Stimulated activated CD4-positive, alpha-beta T cell treated with anti-CD3 and anti-CD28 coated beads, Interleukin-1b, Interleukin-23, amount 100 ng/mL, for 24 hours (primary cell): Measurements from ENCODE around the gene RBL2.
"Not testable (repeated sequence)": the region's sequence is repeated elsewhere in the genome, so short reads cannot be mapped to it uniquely, and the experiment has no call there.

ENCODE experiments used
- DNase-seq, 4 experiments: peaks; one replicate each; pipeline ENCODE4 v3.0.0-alpha.2; 2020; ENCODE audit warnings: low read depth in 4 of 4, low spot score in 1 of 4

Gene RBL2, protein sequence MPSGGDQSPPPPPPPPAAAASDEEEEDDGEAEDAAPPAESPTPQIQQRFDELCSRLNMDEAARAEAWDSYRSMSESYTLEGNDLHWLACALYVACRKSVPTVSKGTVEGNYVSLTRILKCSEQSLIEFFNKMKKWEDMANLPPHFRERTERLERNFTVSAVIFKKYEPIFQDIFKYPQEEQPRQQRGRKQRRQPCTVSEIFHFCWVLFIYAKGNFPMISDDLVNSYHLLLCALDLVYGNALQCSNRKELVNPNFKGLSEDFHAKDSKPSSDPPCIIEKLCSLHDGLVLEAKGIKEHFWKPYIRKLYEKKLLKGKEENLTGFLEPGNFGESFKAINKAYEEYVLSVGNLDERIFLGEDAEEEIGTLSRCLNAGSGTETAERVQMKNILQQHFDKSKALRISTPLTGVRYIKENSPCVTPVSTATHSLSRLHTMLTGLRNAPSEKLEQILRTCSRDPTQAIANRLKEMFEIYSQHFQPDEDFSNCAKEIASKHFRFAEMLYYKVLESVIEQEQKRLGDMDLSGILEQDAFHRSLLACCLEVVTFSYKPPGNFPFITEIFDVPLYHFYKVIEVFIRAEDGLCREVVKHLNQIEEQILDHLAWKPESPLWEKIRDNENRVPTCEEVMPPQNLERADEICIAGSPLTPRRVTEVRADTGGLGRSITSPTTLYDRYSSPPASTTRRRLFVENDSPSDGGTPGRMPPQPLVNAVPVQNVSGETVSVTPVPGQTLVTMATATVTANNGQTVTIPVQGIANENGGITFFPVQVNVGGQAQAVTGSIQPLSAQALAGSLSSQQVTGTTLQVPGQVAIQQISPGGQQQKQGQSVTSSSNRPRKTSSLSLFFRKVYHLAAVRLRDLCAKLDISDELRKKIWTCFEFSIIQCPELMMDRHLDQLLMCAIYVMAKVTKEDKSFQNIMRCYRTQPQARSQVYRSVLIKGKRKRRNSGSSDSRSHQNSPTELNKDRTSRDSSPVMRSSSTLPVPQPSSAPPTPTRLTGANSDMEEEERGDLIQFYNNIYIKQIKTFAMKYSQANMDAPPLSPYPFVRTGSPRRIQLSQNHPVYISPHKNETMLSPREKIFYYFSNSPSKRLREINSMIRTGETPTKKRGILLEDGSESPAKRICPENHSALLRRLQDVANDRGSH

DNA sequence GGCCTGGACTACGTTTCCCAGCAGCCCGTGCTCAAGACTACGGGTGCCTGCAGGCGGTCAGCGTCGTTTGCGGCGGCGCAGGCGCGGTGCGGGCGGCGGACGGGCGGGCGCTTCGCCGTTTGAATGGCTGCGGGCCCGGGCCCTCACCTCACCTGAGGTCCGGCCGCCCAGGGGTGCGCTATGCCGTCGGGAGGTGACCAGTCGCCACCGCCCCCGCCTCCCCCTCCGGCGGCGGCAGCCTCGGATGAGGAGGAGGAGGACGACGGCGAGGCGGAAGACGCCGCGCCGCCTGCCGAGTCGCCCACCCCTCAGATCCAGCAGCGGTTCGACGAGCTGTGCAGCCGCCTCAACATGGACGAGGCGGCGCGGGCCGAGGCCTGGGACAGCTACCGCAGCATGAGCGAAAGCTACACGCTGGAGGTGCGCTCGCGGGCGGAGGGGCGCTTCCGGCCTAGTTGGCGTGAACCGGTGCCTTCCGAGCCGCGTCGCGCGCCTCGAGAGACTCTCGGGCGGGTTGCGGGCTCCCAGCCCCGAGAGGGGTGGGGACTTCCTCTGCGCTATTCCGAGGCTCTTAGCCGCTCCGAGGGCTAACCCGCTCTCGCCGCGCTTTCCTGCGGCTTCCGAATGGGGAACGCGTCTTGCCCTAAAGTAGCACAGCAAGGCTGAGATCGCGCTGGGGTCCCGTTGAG is at the start of gene RBL2:
TSS of gene RBL2 (plus strand) at position 95 of the 689 bp plus-strand sequence. CDS start at position 181, 86 bp downstream.
- DNase-seq: peak; percentile 50 to 74 (median 68)

DNA sequence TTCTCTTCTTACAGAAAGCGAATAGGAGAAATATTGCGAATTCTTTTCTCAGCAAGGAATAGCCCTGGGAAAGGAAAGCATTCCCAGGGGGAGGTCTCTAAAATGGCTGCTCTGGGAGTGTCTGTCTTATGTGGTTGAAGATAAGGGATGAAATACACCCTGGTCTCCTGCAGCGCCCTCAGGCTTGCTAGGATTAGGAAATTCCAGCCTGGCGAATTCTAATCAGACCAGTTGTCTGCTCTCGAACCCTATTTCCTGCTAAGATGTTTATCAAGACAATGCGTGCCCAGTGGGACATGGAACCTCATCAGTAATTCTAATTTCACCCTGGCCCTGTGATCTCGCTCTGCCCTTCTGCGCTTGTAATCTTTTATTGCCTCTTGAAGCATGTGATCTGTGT is 49.7 kb upstream of the RBL2 start:
- not testable (repeated sequence) for DNase-seq

DNA sequence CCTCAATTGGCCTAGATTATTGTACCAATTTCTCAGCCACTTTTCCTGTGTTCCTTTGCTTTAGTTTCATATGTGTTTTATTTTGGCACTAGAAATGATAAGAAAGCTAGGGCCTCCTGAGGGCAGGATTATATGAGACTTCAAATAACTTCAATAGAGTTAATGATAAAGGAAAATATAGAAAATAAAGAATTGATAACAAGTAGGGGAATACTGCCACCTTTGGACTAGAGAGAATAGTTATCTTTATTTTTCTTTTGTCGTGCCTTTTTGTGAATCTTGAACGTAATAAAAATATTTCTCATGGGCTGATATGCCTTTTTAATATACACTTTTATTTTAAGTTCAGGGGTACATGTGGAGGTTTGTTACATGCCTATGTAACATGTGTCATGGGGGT is 29.3 kb upstream of the RBL2 start:
- DNase-seq: no peak

DNA sequence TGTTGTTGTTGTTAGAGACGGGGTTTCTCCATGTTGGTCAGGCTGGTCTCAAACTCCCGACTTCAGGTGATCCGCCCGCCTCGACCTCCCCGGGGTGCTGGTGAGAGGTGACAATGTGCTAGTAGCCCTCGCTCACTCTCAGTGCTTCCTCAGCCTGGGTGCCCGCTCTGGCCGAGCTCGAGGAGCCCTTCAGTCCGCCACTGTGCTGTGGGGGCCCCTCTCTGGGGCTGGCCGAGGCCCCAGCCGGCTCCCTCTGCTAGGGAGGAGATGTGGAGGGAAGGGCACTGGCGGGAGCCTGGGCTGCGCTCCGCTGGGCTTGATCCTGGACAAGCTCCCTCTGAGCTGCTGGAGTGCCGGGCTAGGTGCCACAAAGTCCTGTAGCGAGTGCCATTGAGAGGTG is 21.7 kb upstream of the RBL2 start:
- DNase-seq: no peak

DNA sequence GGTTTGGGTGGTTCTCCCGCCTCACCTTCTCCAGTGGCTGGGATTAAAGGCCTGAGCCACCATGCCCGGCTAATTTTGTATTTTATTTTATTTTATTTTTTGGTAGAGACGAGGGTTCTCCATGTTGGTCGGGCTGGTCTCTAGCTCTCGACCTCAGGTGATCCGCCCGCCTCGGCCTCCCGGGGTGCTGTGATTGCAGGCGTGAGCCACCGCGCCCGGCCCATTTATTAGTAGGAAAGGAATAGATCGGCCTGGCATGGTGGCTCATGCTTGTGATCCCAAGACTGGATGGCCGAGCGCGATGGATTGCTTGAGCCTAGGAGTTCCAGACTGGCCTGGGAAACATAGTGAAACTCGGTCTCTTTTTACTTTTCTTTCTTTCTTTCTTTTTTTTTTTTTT is 20.4 kb upstream of the RBL2 start:
- DNase-seq: no peak

DNA sequence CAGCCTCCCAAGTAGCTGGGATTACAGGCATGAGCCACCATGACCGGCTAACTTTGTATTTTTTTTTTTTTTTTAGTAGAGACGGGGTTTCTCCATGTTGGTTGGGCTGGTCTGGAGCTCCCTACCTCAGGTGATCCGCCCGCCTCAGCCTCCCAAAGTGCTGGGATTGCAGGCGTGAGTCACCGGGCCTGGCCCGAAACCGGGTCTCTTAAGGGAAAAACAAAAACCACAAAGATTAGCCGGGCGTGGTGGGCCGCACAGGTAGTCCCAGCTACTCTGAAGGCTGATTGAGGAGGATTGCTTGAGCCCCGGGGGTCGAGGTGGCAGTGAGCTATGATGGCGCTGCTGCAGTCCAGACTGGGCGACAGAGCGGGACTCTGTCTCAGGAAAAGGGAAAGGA is 19.9 kb upstream of the RBL2 start:
- no peak for DNase-seq

DNA sequence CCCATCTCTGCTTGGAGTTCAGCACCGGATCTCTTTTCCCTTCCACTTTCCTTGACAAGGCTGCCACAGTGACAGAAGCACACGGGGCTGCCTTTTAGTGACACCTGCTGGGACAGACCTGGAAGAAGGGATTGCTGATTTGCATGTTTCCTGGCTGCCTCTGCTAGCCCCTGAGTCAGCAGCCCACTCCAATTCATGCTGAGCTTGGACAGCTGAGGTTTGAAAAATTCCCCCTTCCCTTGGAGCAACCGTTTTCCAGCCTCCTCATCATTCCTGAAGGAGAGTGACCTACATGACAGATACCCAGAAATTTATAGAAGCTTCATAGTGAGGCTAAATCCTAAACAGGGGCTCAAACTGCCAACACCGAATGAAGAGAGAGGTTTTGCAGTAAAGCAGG is 18.8 kb upstream of the RBL2 start:
- no peak for DNase-seq

DNA sequence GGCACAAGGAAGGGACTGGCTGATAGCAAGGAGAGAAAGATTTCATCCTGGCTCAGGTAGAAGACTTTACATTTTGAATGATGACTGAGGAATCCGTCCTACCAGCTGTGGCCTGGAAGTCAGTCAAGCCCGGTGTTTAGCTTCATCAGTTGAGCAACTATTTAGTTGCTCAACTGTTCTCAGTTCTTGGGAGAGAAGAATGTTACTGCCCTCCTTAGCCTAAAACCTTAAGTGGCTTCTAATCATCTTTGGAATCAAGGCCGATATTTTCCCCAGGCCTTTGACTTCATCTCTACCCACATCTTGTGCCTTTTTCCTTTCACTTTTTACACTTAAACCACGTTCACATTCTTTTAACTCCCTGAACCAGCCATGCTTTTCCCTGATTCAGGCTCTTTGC is 17.3 kb upstream of the RBL2 start:
- DNase-seq: no peak

DNA sequence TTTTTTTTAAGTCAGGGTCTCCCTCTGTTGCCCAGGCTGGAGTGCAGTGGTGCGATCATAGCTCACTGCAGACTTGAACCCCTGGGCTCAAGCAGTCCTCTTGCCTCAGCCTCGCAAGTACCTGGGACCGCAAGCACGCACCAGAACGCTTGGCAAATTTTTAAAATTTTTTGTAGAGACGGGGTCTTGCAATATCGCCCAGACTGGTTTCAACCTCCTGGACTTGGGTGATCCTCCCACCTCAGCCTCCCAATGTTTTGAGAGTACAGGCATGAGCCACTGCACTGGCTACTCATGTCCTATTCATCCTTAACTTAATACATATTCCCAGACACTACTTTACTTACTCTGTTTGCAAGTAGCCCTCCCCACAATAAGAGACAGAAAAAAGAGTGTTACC is 16.3 kb upstream of the RBL2 start:
- no peak for DNase-seq

DNA sequence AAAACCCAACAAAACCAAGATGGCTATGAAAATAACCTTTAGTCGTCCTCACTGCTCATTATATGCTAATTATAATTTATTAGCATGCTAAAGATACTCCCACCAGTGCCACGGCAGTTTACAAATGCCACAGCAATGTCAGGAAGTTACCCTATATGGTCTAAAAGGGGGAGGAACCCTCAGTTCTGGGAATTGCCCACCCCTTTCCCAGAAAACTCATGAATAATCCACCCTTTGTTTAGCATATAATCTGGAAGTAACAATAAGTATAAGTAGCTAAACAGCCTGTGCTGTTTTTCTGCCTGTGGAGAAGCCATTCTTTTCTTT is 14.9 kb upstream of the RBL2 start:
- DNase-seq: not testable (repeated sequence)

DNA sequence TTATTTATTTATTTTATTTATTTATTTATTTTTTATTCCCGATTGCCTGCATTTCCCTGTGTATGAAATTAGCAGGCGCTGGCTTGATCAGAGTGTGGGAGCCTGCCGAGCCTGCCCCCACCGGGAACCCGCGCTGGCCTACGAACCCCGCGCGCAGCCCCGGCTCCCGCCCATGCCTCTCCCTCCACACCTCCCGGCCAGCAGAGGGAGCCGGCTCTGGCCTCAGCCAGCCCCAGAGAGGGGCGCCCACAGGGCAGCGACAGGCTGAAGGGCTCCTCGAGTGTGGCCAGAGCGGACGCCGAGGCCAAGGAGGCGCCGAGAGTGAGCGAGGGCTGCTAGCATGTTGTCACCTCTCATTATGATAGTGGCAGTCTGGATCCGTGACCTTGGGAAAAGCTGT is 13.0 kb upstream of the RBL2 start:
- DNase-seq: no peak

DNA sequence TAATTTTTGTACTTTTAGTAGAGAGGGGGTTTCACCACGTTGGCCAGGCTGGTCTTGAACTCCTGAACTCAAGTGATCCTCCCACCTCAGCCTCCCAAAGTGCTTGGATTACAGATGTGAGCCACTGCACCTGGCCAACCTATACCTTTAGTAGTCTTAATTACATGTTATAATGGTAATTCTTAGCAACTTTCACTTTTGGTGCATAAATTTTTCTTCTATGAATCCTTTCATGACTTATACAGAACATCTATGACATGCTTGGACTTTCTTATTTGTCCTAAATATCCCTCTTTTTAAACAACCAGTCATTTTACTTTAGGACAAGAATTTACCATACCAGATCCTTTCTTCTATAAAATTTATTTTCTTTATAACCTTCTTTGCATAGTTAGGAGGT is 10.3 kb upstream of the RBL2 start:
- not testable (repeated sequence) for DNase-seq

DNA sequence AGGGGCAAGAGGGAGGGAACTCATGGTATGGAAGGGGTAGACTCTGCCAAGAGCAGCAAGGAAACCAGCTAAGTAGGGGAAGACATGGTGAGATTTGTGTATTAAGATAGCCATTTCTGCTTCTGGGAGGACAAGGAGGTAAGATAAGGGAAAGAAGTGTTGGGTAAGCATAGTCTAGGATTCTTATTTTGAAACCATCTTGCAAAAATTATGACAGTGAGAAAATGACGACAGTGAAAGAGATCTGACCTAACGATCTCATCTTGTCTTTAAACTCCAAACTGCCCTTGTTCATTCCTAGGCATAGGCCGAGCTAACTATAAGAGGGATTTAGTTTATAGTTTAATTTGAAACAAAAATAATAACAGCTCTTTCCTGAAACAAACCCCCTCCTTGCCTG is 5.6 kb upstream of the RBL2 start:
- no peak for DNase-seq

DNA sequence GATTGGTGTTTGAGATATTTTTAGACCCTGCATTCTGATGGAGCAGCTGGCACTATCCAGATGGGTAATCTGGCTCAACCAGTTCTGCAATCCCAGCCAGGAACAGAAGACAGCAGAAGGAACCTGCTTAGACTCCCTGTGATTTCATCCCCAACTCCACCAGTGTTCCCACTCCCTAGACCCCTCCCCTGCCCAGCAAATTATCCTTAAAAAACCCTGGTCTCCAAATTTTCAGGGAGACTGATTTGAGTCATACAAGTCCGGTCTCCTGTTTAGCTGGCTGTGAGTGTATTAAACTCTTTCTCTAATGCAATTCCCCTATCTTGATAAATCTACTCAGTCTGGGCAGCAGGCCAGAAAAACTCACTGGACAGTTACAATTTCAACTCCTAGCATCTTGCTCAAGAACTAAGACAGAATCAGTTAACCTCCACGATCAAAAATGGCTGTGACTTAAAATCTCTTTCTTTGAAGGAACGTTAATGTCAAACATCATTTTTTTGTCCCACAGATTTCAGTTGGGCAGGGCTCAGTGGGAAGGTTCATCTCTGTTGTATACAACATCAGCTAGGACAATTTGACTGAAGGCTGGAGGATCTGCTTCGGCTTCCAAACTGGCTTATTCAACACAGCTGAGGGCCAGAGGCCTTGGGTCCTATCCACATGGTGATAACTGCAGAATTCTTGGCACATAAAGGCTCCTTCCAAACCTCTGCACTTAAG is 4.9 kb upstream of the RBL2 start:
- DNase-seq: no peak

DNA sequence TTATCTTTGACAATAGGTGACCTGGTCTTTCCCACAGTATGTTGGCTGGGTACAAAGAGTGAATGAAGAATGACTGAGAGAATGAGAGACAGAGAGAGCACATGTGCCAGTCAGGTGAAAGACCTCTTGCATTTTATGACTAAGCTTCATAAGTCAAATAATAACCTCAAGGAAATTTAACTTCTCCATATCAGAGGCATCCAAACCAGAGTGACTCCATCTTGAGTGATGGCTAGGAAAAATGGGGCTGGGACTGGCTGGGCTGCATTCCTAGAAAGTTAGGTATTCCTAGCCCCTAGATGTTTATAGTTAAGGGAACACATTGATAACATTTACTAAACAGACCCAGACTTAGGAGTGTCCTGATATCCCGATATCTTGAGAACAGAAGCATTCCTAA is 3.9 kb upstream of the RBL2 start:
- no peak for DNase-seq

DNA sequence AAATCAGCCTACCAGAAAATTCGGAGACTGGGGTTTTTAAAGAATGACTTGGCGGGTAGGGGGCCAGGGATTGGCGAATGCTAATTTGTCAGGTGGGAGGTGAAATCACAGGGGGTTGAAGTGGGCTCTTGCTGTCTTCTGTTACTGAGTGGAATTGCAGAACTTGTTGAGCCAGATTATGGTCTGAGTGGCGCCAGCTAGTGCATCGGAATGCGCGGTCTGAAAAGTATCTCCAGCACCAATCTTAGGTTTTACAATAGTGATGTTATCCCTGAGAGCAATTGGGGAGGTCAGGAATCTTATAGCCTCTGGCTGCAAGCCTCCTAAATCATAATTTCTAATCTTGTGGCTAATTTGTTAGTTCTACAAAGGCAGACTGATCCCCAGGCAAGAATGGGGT is 762 bp upstream of the RBL2 start:
- no peak for DNase-seq

DNA sequence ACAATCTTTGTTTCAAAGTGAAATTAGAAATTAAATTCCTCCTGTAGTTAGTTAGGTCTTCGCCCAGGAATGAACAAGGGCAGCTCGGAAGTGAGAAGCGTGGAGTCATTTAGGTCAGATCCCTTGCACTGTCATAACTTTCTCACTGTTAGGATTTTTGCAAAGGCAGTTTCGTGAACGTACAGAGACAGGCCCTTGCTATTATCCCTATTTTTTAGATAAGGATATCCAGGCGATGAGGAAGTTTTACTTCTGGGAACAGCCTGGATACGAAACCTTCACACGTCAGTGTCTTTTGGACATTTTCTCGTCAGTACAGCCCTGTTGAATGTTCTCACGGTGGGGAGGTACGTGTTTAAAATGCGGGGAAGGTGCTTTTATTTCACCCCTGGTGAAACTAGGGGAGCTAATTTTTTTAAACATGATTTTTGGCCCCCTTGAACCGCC is 318 bp upstream of the RBL2 start:
- DNase-seq: no peak

DNA sequence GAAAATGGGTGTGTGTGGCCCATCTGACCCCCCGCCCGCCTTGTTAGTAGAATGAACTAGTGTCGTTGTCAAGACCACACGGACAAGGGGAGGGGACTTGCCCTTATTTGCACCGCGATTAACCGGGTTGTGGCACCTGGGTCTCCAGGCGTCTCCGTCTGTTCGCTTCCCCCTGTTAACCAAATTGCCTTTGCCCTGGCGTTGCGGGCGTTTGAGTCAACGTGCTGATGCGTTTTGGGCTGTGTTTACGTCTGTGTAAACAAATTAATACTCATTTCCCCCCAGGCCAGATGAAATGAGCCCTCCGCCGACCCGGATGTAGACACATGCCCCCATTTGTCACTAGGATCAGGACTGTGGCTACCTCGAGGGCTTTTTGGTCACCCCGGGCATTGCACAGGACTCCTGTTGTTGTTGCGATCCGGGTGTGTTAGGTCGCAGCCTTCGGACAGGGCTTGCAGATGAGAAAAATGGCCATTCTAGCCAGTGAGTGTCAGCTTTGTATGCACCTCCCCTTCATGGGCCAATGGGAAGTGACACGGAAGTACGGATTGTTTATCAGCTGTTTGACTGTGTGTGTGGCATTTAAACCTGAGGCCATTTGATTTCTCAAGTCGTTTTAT is 906 bp downstream of the RBL2 start:
- DNase-seq: peak; percentile 6 to 32 (median 26)

DNA sequence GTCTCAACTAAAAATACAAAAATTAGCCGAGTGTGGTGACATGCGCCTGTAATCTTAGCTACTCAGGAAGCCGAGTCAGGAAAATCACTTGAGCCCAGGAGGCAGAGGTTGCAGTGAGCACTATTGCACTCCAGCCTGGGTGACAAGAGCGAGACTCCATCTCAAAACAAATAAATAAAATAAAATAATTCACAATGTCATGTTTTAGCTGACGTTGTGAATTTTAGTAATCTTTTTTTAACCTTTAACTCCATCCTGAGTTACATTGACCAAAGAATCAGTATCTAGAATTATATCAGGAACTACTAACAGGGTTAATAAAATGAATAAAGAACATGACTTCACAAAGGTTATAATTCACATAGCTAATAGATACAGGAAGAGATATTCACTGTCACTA is 5.9 kb downstream of the RBL2 start:
- DNase-seq: no peak

DNA sequence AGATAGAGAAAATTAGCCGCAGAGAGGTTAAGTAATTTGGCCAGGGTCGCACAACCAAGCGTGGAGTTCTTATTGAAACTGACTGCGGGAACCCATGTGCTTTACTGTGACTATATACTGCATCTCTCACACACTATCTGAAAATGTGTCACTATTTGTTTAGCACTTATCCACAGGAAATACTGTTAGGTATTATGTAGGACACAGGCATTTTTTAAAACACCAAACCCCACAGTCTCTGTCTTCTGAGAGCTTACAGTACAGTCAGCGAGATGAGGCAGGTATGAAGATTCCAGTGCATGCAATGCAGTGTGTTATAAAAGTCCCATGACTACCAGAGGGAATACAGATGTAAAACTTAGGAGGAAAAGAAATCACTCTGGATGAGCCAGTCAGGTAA is 11.3 kb downstream of the RBL2 start:
- no peak for DNase-seq
